UCSD-AML1 (cell line): ENCODE measurements around the gene LRP8.
A peak's percentile ranks its signal among the peaks of the same experiment; 100 is the strongest.

ENCODE experiments used
- DNase-seq: peaks from one replicate; lab custom pipeline; 2025; ENCODE audit not compliant: unreplicated experiment; lab: John Stamatoyannopoulos, UW

Gene LRP8

DNA sequence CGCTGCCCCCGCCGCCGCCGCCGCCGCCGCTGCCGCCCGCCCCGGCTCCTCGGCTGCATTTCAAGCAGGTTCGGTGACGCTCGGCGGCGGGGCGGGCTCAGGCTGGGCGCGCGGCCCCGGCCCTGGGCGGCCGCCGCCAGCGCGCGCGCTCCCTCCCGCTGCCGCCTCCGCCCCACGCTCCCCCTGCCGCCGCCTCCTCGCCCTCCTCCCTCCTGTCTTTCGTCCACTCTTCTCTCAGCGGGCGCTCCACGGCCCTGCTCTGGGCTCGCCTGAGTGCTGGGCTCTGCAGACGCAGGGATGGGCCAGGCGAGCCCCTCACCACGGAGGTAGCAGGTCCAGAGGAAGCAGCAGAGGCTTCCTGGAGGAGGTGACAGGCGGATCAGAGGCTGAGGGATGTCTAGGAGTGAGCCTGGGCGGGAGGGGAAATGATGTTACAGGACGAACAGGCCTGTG, at the start of gene LRP8:
Gene LRP8, minus strand, starts transcription at position 62 of the 453 bp plus-strand sequence. CDS start 158 bp downstream, outside the sequence.
- DNase-seq, result peak; percentile 71

DNA sequence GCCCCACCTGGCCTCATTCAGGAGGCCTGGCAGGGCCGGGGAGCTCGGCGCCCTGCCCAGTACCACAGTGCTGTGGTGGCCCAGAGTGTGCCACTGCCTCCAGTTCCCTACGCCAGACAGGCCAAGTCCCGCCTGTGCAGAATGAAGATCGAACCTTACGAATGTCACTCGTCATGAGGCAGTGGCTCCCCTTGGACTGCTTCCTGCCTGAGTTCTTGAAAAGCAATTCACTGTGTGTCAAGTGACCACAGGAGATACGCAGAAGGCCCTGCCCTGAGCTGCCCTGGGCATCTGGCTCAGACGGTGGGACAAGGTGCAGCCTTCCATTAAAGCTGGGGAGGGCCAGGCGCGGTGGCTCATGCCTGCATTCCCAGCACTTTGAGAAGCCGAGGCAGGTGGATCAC, 49.6 kb upstream of the LRP8 start:
- no peak for DNase-seq

DNA sequence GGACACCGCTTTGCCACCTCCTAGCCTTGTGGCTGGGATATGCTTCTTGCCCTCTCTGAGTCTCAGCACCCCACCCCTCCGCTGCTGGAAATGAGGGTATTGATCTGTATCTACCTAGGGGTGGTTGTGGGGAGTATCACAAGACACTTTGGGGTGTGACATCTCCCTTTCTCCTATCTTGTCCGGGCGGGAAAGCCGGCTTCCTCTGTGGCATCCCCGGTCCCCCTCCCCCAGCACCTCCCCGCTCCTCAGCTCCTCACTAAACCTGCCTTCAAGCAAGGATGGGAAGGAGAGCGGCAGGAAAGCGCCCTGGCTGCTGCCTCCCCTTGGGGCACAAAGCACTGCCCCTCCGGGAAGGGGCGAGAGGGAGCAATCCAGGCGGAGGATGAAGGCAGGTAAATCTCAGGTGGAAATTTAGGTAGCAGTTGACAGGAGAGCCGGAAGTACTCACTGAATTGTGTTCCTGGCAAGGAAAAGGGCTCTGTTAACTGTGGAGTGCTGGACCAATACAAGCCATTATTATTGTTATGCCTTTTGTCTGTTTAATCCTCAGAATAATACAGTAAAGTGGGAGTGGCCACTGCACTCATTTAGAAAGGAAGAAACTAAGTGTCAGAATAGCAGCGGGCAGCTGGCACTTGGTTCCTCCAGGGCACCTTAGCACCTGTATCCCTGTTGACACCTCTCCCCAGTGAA, 49.0 kb upstream of the LRP8 start:
- no peak for DNase-seq

DNA sequence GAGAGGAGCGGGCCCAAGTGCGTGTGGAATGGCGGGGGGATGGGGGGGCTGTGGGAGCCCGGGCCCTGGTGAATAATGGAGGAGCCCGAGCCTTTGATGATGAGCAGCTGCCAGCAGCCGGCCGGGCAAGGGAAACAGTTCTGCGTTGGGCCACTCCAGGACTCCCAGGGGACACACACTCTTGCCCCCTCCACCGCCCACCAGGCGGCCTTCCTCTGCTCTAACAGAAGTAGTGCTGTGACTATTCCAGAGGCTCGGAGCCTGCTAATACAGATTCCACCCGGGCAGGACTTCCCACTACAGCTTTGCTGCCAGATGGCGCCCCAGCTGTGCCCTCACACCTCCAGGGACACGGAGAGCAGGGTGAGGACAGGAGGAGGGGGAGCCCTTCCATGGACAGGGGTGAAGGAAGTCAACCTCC, 48.2 kb upstream of the LRP8 start:
- DNase-seq, result no peak

DNA sequence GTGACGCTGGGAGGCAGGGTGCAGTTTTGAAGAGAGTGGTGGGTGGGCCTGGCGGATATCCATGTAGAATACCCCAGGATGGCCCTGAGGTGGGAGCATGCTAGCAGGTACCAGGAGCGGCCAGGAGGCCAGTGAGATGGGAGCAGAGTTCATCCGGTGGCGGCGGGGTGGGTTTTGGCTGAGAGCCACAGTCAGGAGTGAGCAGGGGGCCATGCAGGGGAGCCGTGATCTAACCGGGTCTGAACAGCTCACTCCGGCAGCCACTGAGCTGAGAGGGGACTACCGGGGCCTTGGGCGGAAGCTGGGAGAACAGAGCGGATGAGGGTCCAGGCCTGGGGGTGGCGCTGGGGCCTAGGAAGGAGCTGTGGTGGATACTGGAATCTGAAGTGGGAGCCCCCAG, 47.6 kb upstream of the LRP8 start:
- no peak for DNase-seq

DNA sequence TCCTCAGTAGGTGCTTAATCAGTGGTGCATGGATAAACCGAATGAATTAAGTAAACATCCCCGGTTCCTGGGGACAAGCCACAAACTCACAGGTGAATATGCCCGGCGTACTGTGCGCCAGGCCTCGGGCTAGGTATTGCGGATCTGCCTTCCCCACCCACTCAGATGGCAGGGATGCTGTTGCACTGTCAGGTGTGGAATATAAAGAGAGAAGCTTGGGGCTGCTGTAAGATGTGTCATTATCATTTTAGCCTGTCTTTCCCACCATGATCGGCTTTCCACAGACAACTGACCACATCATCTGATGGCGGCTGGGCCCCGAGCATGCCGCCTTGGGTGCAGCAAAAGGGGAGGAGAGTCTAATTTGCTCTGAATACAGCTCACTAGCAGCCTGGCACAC, 45.4 kb upstream of the LRP8 start:
- no peak for DNase-seq

DNA sequence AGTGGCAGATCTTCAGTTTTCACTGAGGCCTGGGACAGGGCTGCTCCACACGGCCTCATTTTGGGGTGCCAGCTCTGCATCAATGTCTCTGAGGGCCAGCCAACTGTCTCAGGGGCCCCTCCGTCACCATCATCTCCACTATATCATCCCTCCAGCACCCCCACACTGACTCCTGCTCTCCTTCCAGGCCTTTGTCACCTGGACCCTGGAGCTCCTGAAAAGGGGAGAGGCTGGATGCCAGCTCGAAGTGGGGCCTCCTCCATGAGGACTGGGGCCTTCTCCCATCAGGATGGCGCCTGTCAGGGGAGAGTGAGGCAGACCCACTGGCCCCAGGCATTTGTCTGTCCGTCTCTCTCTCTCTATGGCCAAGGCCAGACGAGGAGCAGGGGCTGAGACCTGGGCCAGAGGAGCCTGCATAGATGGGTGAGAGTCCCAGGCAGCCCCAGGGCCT, 44.7 kb upstream of the LRP8 start:
- no peak for DNase-seq

DNA sequence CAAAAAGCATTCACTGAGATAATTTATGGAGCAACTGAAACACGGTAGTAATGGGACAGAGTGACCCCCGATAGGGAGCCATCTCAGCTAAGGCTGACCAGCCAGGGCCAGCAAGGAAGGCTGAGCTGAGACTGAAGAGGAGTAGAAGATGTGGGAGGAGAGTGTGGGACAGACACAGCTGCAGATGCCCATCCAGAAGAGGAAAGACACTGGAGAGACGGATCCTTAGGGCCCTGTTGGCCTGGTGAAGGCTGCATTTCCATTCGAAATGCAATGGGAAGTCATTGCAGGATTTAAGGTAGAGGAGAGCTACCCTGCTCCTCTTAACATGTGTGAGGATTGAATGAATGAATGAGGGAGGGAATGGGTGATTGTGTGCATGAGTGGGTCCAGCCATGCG, 44.0 kb upstream of the LRP8 start:
- DNase-seq, result no peak

DNA sequence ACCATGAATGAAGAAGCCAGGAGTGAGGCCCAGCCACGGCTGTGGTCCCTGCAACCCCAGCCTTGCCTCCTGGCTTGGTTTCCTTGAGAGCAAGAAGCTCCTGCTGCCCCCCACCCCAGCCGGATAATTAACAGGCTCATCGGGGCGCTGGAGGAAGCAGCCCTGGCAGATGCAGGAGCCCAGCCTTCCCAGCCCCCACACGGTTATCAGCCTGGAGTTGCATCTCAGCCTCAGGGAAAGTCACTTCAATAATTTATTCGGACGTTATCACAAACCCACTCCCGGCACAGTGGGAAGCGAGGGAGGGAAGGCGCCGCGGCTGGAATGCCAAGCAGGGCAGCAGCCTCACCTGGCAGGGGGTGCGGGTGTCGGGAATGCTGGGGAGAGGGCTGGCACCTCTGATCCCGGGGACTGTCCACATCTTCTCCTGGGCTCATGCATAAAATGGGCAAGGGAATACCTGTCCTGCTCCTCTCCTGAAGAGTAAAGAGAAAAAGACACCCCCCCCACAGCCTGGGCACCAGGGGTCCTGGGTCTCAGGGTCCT, 43.3 kb upstream of the LRP8 start:
- DNase-seq, result no peak

DNA sequence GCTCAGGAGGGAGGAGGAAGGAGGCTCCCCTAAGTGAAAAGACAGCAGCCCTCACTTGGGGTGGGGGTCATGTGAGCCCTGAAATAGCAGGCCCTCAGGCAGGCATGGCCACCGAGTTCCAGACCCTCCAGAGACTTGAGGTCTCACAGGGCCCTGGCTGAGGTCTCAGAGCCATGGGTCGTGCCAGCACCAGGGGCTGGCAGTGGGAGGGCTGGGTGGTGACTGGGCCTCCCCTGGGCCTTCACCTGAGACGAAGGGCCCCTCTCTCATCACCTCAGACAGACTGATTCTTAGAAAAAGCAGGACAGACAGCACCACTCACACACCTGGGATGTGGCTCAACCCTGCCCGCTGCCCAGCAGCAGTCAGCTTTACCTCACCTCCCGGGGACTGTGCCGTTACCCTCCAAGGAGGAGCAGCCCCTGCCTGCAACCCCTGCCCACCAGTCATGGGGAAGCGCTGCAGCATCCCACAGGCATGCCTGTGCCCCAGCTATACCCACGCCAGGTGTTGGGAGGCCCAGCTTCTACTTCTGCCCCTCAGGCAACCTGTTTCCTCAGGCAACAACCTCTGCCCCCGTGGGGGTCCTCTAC, 42.6 kb upstream of the LRP8 start:
- DNase-seq, result no peak

DNA sequence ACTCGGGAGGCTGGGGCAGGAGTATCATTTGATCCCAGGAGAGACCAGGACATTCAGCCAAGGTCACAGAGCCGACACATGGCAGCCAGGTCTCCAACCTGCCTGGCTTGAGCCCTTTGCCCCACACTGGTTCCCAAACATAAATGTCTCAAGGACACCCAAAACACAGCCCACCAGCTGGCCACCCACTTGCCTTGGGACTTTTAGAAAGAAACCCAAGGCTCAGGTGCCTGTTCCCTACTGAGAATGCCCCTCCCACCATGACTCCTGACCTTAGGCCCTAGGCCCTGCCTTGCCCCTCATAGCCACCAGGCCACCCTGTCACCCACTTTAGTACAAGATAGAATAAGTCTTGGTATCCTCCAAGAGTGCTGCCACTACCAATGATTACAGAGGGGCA, 41.9 kb upstream of the LRP8 start:
- no peak for DNase-seq

DNA sequence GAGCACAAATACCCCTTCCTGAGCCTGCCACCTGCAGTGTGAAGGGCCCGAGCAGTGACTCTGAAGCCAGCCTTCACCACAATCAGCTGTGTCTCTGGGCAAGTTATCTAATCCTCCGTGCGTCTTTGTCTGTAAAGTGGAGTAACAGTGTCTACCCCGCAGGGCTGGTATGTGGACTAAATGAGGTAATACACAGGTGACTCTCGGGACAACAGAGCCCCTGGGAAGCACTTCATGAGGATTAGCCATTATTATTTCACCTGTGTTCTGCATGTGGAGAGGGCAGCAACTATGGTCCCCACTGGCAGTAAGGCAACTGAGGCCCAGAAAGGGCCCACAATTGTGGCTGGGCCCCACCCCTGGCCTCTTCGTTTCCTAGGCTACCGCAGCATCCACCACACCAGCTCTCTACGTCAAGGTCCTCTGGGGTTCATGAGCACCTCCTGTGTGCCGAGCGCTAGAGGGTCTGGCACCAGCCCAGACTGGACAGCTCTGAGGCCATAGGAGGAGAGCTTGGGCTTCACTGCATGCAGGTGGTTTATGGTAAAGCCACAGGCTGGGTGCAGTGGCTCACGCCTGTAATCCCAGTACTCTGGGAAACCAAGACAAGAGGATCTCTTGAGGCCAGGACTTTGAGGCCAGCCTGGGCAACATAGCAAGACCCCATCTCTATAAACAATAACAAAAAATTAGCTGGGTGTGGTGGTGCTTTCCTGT, 41.3 kb upstream of the LRP8 start:
- DNase-seq, result no peak

DNA sequence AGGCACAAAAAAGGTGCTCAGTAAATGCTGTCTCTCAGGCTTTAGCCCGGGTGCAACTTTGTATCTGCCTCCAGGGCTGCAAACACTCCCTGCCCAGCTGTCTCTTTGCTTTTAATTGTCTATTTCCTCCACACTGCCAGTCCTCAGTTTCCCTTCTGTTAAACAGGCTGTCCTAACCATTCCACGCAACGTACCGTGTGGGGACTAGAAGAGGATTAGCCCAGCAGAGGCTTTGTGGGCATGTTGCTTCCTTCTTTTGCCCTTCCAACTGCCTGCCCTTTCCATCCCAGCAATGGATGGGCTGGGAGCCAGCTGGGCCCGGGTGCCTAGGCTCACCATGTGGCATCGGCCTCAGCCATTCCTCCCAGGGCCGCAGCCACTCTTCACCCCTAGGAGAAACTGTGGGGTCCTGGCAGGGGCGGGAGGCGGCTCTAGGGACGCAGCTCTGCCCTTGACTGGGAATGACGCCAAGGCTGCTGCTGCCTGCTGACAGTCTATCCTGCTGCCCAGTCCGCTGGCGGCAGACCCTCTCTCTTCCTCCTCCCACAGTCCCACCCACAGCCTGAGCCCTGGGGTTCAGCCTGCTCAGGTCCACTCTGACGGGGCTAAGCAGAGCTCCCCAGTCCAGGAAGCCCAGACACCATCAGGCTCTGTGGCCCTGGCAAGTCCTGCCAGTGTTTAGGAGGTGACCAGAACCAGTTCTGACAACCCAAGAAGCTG, 40.6 kb upstream of the LRP8 start:
- no peak for DNase-seq

DNA sequence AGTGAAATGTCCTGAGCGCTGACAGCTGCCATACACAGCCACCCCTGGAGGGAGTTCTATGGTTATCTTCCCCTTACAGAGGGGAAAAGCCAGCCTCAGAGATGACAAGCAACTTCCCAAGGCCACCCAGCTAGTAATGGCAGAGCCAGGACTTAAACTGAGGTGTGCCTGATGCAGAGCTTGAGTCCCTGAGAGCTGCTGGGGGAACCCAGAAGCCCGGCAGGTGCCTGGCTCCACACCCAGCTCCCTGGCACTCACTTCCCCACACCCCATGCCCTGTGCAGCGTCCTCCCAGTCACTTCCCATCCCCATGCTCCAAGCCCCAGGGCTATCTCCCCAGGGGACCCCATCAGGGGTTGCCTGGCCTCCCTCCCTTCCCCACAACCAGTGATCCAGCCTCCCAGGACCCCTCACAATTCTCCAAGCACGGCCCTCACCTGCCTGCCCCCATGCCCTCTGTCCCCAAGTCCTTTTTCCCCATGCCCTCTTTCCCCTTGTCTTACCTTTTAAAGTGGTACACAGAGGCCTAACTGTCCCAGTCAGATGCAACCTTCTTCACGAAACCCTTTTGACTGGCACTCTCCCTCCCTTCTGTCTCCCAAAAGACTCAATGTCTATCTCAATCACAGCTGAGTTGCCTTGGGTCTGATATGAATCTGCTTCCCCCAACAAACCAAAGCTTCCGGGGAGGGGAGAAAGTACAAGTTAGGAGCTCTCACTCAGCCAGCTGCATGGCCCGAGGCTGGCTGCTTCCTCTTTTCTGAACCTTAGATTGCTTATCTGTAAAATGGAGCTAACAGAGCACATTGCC, 39.8 kb upstream of the LRP8 start:
- peak; percentile 66 for DNase-seq

DNA sequence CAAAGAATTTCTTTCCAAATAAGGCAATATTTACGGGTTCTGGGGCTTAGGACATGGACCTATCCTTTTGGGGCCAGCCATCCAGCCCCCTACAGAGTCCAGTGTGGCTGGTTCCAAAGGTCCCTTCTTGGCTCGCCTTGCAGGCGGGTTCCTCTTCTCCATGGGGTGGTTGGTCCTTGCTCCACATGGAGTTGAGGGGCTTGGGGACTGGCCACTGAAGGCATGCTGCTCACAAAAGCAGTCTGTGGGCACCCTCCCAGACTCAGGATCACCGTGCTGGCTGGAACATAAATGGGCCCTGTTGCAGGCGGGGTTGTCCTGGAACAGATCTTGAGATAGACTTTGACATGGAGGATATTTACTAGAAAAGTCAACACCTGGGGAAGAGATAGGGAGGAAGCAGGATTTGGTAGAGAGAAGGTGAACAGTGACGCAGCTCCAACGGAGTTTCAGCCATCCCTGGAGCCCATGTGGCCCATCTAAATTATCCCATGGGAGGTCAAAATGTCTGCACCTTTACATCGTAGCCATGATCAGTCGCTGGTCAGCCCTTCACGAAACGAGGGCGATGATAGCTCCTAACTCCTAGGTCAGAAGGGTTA, 39.1 kb upstream of the LRP8 start:
- no peak for DNase-seq

DNA sequence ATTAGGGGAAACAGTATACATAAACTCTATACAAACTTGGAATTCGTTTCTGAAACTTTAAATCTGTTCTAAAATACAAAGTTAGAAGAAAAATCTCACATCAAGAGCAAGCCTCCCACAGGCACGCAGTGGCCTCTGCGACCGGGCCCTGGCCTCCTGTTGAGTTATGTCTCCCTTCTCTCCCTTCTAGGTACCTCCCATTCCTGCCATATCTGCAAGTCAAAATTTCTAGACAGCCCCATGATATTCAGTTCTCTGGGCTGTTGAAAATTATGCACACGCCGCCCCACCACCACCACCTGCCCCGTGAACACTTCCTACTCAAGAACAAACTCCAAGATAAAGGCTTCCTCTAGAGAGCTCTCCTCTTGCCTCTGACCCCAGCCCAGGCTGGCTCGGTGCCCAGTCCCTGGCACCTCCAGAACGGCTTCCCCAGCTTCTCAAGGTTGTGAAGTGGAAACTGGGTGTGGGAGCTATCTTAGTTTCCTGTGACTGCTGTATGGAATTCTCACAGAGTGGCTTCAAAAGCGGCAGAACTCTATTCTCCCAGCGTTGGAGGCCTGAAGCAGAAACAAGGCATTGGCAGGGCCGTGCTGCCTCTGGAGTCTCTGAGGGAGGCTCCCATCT, 37.7 kb upstream of the LRP8 start:
- DNase-seq, result peak; percentile 64

DNA sequence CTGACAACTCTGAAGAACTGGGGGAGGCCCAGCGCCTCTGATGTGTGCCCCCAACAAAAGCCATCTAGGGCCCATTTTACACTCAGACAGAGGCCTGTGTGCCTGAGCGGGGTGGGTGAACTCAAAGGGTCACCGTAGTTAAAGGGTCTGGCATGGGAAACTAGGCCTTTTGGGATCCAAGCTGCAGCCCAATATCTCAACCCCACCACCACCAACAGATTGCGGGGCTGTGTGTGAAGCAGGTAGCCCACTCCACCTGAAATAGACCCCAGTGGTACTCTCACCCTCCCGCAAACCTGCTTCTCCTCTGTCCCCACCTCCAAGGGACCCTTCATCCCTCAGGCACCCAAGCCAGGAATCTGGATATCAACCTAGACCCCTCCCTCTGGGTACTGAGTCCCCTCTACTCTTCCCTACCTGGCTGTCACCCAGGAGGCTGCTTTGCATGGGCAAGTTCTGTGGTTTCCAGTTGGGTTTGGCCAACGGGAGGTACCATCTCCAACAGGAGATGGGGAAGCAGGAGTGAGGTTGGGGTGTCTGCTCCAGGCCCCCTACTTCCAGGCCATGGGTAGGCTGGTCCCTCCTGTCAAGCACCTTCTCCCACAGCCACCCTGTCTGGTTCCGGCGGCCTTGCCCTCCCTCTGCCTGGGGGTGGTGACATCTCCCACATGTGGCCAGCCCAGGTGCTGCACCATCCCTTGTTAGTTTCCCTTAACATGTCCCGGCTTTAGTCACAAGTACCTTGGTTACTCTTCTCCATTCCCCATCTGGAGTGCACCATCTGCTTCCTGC, 35.2 kb upstream of the LRP8 start:
- no peak for DNase-seq

DNA sequence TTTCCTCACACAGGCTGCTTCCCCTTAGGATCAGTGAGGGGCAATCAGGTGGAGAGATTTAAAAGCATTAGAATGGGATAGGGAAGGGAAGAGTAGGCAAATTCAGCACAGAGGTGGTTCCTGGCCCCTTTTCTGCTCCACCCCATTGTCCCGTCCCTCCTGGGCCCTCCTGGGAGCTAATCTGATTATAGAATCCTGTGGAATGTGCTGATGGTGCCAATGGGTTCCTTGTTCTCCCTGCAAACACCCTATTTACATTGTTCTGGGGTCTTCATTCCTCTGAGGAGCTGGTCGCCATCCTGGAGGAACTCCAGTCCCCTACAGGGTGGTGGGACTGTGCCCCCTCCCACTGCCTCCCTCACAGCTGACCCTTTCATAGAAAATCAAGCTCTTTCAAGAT, 34.4 kb upstream of the LRP8 start:
- DNase-seq, result no peak

DNA sequence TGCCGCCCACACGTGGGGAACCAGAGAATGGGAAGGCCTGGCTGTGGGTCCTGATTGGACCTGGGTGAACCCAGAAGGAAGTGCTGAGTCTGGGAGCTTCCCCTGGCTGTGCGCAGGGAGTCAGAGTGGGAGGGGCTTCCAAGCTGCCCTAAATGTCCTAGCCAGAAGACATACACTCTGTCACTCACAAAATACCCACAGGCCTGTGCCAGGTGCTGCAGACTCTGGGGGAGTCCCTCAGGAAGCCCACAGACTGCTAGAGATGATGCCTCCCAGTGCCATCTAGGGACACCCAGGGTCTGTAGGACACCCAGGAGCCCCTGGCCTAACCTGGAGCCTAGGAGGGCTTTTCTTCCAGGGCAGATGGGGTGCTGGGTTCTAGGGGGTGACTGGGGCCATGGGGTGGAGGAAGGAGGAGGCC, 33.7 kb upstream of the LRP8 start:
- no peak for DNase-seq
